Measurements from ENCODE around the gene RHO. TPM values are rescaled to one million over a fixed set of nuclear protein-coding genes. Genes with fewer than 3 reads are reported as not detected.

Gene RHO
- not detected in 2 replicates for total RNA-seq

DNA sequence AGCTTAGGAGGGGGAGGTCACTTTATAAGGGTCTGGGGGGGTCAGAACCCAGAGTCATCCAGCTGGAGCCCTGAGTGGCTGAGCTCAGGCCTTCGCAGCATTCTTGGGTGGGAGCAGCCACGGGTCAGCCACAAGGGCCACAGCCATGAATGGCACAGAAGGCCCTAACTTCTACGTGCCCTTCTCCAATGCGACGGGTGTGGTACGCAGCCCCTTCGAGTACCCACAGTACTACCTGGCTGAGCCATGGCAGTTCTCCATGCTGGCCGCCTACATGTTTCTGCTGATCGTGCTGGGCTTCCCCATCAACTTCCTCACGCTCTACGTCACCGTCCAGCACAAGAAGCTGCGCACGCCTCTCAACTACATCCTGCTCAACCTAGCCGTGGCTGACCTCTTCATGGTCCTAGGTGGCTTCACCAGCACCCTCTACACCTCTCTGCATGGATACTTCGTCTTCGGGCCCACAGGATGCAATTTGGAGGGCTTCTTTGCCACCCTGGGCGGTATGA lies at the start of gene RHO:
RHO (plus strand) TSS at position 51 of the 512 bp plus-strand sequence; CDS start at position 146, 95 bp downstream.

DNA sequence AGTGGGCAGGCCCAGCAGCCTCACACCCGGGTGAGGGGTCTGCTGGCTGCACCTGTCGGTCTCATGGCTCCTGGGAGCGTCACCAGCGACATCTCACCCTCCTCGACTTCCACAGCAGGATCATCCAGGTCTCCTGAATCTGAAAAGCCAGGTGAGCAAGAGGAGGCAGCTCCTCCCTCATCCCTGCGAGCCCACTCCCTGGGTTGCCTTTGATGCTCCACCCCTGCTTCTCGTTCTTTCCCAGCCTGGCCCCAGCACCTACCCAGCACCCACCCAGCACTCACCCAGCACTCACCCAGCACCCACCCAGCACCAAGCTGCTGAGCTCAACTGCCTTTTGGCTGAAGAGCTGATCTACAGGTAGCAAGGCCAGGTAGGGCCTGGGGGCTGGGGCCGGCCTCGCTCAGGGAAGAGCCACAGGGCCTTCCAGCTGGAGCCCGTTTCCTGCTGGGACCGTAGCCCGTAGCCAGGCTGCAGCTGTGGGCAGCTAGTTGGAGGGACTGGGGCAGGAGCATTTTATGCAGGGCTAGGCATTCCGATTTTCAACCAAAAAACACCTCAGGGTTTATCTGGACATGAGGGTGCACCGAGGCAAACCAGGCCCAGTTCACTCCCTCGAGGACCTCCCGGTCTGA lies 14.8 kb downstream of the RHO start, which contains the start of gene H1-8:
H1-8 (plus strand) TSS at position 20 of the 635 bp plus-strand sequence; CDS start at position 64, 44 bp downstream.

Other genes starting within 250 kb of the RHO start
- gene HMCES, start 249.8 kb upstream of the RHO start, total RNA-seq, result 20.9 and 22.8 TPM in 2 replicates
- gene EFCAB12, start 100.0 kb upstream of the RHO start, total RNA-seq, result under 0.01 and 0.22 TPM in 2 replicates
- 27.3 and 42.2 TPM in 2 replicates for gene MBD4, start 88.7 kb upstream of the RHO start, total RNA-seq
- 15.3 and 21.2 TPM in 2 replicates for gene IFT122, start 88.4 kb upstream of the RHO start, total RNA-seq
- gene H1-8, start 14.5 kb downstream of the RHO start, total RNA-seq, result not detected in 2 replicates
- 75.3 and 86.9 TPM in 2 replicates for gene PLXND1, start 78.0 kb downstream of the RHO start, total RNA-seq

Measured in placental pericyte (primary cell).